H9 (cell line): ENCODE results near the gene GATA1. TPM values are rescaled to one million over a fixed set of nuclear protein-coding genes. Genes with fewer than 3 reads are reported as not detected.

Experiments used
- DNase-seq: peaks from one replicate; pipeline ENCODE4 v3.0.0-alpha.2; 2017
- H2AFZ ChIP-seq: one replicate; pipeline ENCODE4 v1.6.1; 2013; ENCODE audit warnings: mild to moderate bottlenecking, low read length, control low read depth, moderate library complexity
- H2AK5ac ChIP-seq: 2 replicates; pipeline ENCODE4 v1.6.1; 2013; ENCODE audit warnings: low read length, control low read depth, mixed read lengths; ENCODE audit not compliant: insufficient read length
- H2BK120ac ChIP-seq: one replicate; pipeline ENCODE4 v1.6.1; 2013; ENCODE audit warnings: low read depth, mild to moderate bottlenecking, low read length, control low read depth, inconsistent platforms; ENCODE audit not compliant: poor library complexity, severe bottlenecking
- H2BK12ac ChIP-seq: 2 replicates; pipeline ENCODE4 v1.6.1; 2013; ENCODE audit warnings: low read length, control low read depth, mixed read lengths, low read depth; ENCODE audit not compliant: insufficient read length
- H2BK15ac ChIP-seq: 2 replicates; pipeline ENCODE4 v1.6.1; 2013; ENCODE audit warnings: low read depth, low read length, control low read depth
- H2BK20ac ChIP-seq: one replicate; pipeline ENCODE4 v1.6.1; 2013; ENCODE audit warnings: low read depth, mild to moderate bottlenecking, low read length, control low read depth, inconsistent platforms; ENCODE audit not compliant: poor library complexity, severe bottlenecking
- H2BK5ac ChIP-seq: 2 replicates; pipeline ENCODE4 v1.6.1; 2013; ENCODE audit warnings: low read length, control low read depth, mixed read lengths; ENCODE audit not compliant: insufficient read length
- H3K14ac ChIP-seq: 2 replicates; pipeline ENCODE4 v1.6.1; 2013; ENCODE audit warnings: low read length, control low read depth; ENCODE audit not compliant: insufficient read depth
- H3K18ac ChIP-seq: 2 replicates; pipeline ENCODE4 v1.6.1; 2013; ENCODE audit warnings: low read depth, mild to moderate bottlenecking, mixed read lengths, low read length, control low read depth; ENCODE audit not compliant: insufficient read length
- H3K23ac ChIP-seq: 2 replicates; pipeline ENCODE4 v1.6.1; 2013; ENCODE audit warnings: low read length, control low read depth, mixed read lengths, low read depth; ENCODE audit not compliant: insufficient read length
- H3K23me2 ChIP-seq: 2 replicates; pipeline ENCODE4 v1.6.1; 2013; ENCODE audit warnings: low read depth, mild to moderate bottlenecking, mixed read lengths, low read length, control low read depth; ENCODE audit not compliant: insufficient read length, poor library complexity, severe bottlenecking
- H3K27ac ChIP-seq: 2 replicates; pipeline ENCODE4 v1.5.1; 2013; ENCODE audit warnings: low read length, control low read depth, mixed read lengths, low read depth; ENCODE audit not compliant: insufficient read length
- H3K27me3 ChIP-seq: 2 replicates; pipeline ENCODE4 v1.6.1; 2013; ENCODE audit warnings: low read length, control low read depth, inconsistent platforms; ENCODE audit not compliant: insufficient read depth
- H3K4ac ChIP-seq: 2 replicates; pipeline ENCODE4 v1.6.1; 2013; ENCODE audit warnings: low read depth, mild to moderate bottlenecking, control low read depth, inconsistent platforms, low read length, moderate library complexity
- H3K4me1 ChIP-seq: 2 replicates; pipeline ENCODE4 v1.6.1; 2013; ENCODE audit warnings: low read length, control low read depth, inconsistent platforms; ENCODE audit not compliant: insufficient read depth
- H3K4me2 ChIP-seq: 2 replicates; pipeline ENCODE4 v1.6.1; 2013; ENCODE audit warnings: low read length, control low read depth, mixed read lengths; ENCODE audit not compliant: insufficient read length, insufficient read depth
- H3K56ac ChIP-seq: 2 replicates; pipeline ENCODE4 v1.6.1; 2013; ENCODE audit warnings: low read depth, mild to moderate bottlenecking, mixed read lengths, low read length, control low read depth; ENCODE audit not compliant: insufficient read length
- H3K79me1 ChIP-seq: 2 replicates; pipeline ENCODE4 v1.6.1; 2013; ENCODE audit warnings: low read depth, mild to moderate bottlenecking, moderate library complexity, low read length, control low read depth, inconsistent platforms; ENCODE audit not compliant: insufficient read depth, poor library complexity, severe bottlenecking
- H3K79me2 ChIP-seq: 2 replicates; pipeline ENCODE4 v1.6.1; 2013; ENCODE audit warnings: low read length, control low read depth, inconsistent platforms; ENCODE audit not compliant: insufficient read depth
- H3K9ac ChIP-seq: 2 replicates; pipeline ENCODE4 v1.6.1; 2013; ENCODE audit warnings: low read length, control low read depth, mixed read lengths; ENCODE audit not compliant: insufficient read length; ENCODE audit errors: extremely low read depth
- H3K9me3 ChIP-seq: one replicate; pipeline ENCODE4 v1.6.1; 2013; ENCODE audit warnings: low read depth, low read length, inconsistent platforms; ENCODE audit not compliant: control insufficient read depth
- H3T11ph ChIP-seq: one replicate; pipeline ENCODE4 v1.6.1; 2013; ENCODE audit warnings: mild to moderate bottlenecking, low read length, control low read depth, inconsistent platforms
- H4K20me1 ChIP-seq: one replicate; pipeline ENCODE4 v1.6.1; 2013; ENCODE audit not compliant: control insufficient read depth, insufficient read length, insufficient read depth
- H4K5ac ChIP-seq: 2 replicates; pipeline ENCODE4 v1.6.1; 2013; ENCODE audit warnings: low read depth, mild to moderate bottlenecking, mixed read lengths, low read length, control low read depth; ENCODE audit not compliant: insufficient read length
- H4K8ac ChIP-seq: replicated peaks from 2 replicates; pipeline ENCODE4 v1.6.1; 2013; ENCODE audit warnings: low read length, control low read depth, mixed read lengths, low read depth; ENCODE audit not compliant: insufficient read length
- H4K91ac ChIP-seq: 2 replicates; pipeline ENCODE4 v1.6.1; 2013; ENCODE audit warnings: low read depth, mild to moderate bottlenecking, moderate library complexity, mixed read lengths, low read length, control low read depth; ENCODE audit not compliant: insufficient read length
- H3K27ac Mint-ChIP-seq, 3 experiments: 2 replicates in 2 of 3; 3 replicates in 1 of 3; pipeline ENCODE4 v1.8.0; 2020 to 2021; ENCODE audit warnings: mixed read lengths in 3 of 3, mild to moderate bottlenecking in 1 of 3, moderate library complexity in 1 of 3
- H3K27me3 Mint-ChIP-seq: 2 replicates; pipeline ENCODE4 v1.8.0; 2021; ENCODE audit warnings: low read depth, mild to moderate bottlenecking, moderate library complexity, mixed read lengths
- H3K36me3 Mint-ChIP-seq, 3 experiments: 2 replicates in 2 of 3; 3 replicates in 1 of 3; pipeline ENCODE4 v1.8.0; 2020 to 2021; ENCODE audit warnings: low read depth in 3 of 3, mixed read lengths in 3 of 3; ENCODE audit not compliant: insufficient read depth in 1 of 3
- H3K4me1 Mint-ChIP-seq, 2 experiments: 2 replicates each; pipeline ENCODE4 v1.8.0; 2020; ENCODE audit warnings: mixed read lengths in 2 of 2
- H3K4me3 Mint-ChIP-seq, 2 experiments: 2 replicates in 1 of 2; 3 replicates in 1 of 2; pipeline ENCODE4 v1.8.0; 2020 to 2021; ENCODE audit warnings: mild to moderate bottlenecking in 2 of 2, mixed read lengths in 2 of 2, moderate library complexity in 1 of 2
- H3K9me3 Mint-ChIP-seq, 2 experiments: 2 replicates in 1 of 2; 3 replicates in 1 of 2; pipeline ENCODE4 v1.8.0; 2020; ENCODE audit warnings: mild to moderate bottlenecking in 2 of 2, mixed read lengths in 2 of 2, moderate library complexity in 1 of 2
- CTCF ChIP-seq: fragments of 200-600 bp; sonication (generic); conservative IDR thresholded peaks from 3 replicates; pipeline ENCODE4 v1.8.0; 2021; ENCODE audit warnings: antibody characterized with exemption, mild to moderate bottlenecking
- WGBS: extraction: QIAGEN DNeasy Blood & Tissue Kit; methylation state at CpG from one replicate; pipeline ENCODE4 v1.1.7; 2013; ENCODE audit warnings: missing lambda C conversion rate, low lambda C conversion rate, mixed read lengths; ENCODE audit not compliant: insufficient read length; ENCODE audit errors: extremely low coverage; 5-methylcytosine and 5-hydroxymethylcytosine counted together
- total RNA-seq: library from RNA; stranded (reverse); gene quantifications from 2 replicates; pipeline ENCODE4 v1.2.1, GENCODE V29; 2021

Gene GATA1
- total RNA-seq, 1 experiment from 2014 or later: not detected

- Histone ChIP-seq H3K18ac (no peak overlapping the region), H4K8ac (no peak overlapping the region), H3K79me1 (no peaks in the 10 kb centered on the region), H4K5ac (no peak overlapping the region), H2BK12ac (no peak overlapping the region), H4K20me1 (no peaks in the 10 kb centered on the region), H3K9ac (no peak overlapping the region), H3K4me1 (no peaks in the 10 kb centered on the region), H2AK5ac (no peak overlapping the region), H3K4me2 (no peak overlapping the region), H3K9me3 (peaks cover 7% of the 10 kb centered on the region), H3K27me3 (no peaks in the 10 kb centered on the region), H3K23me2 (no peaks in the 10 kb centered on the region), H3K79me2 (no peaks in the 10 kb centered on the region), H3K14ac (no peak overlapping the region), H2BK20ac (no peak overlapping the region), H3K23ac (no peak overlapping the region), H4K91ac (no peak overlapping the region), H3K4ac (no peak overlapping the region), H3K56ac (no peak overlapping the region), H2AFZ (no peak overlapping the region), H2BK5ac (no peak overlapping the region), H3T11ph (no peak overlapping the region), H3K27ac (no peak overlapping the region), H2BK120ac (no peak overlapping the region), H2BK15ac (no peak overlapping the region)
- peaks cover 59 to 79% of the 10 kb centered on the region in 2 experiments for H3K9me3 Mint-ChIP-seq
- H3K27me3 Mint-ChIP-seq: peaks cover 17% of the 10 kb centered on the region
- no peak overlapping the region for H3K4me3 Mint-ChIP-seq
- H3K27ac Mint-ChIP-seq: no peak overlapping the region
- peaks cover 0 to 3% (median 2%) of the 10 kb centered on the region in 3 experiments; a peak in 3 of 7 replicates for H3K36me3 Mint-ChIP-seq
- H3K4me1 Mint-ChIP-seq: peaks cover 2 to 3% of the 10 kb centered on the region in 2 experiments; a peak in 1 of 4 replicates
- TF ChIP-seq CTCF: no peak
- no peak for DNase-seq
- no CpG with 5 or more reads among the region's 13 CpGs for WGBS
These were observed 3.6 kb upstream of the GATA1 start for GRCh38 chrX:48782795-48783194.
